IPS-11a (cell line): ENCODE data around the gene NNAT.

ENCODE experiments used
- H3K4me3 ChIP-seq: one replicate; pipeline ENCODE4 v1.5.1; 2013; ENCODE audit warnings: low read depth, low read length, control low read depth

Gene NNAT

GRCh38 chr20:37523911-37524700 lies 3.1 kb downstream of the NNAT start:
- H3K4me3 ChIP-seq, result no peak overlapping the region

- no peak overlapping the region for H3K4me3 ChIP-seq
Measured at GRCh38 chr20:37524859-37525708, 4.0 kb downstream of the NNAT start.

GRCh38 chr20:37525810-37526209 lies 4.8 kb downstream of the NNAT start:
- H3K4me3 ChIP-seq, result no peak overlapping the region

GRCh38 chr20:37526238-37526838 lies 5.3 kb downstream of the NNAT start:
- peak overlapping the region; percentile 95 for H3K4me3 ChIP-seq

- H3K4me3 ChIP-seq, result peak overlapping the region; percentile 95
Measured at GRCh38 chr20:37526839-37527637, 6.0 kb downstream of the NNAT start.

GRCh38 chr20:37527638-37528445 lies 6.8 kb downstream of the NNAT start, which contains the start of gene BLCAP:
TSS of gene BLCAP (minus strand) at chr20:37527876. CDS start at chr20:37519174, 8,702 bp downstream.
- peak within 1 kb of the TSS; percentile 95 for H3K4me3 ChIP-seq

GRCh38 chr20:37528446-37529213 lies 7.6 kb downstream of the NNAT start:
- H3K4me3 ChIP-seq, result peak overlapping the region; percentile 95

- H3K4me3 ChIP-seq, result no peak overlapping the region
Measured at GRCh38 chr20:37529214-37529967, 8.3 kb downstream of the NNAT start.

GRCh38 chr20:37529968-37530600 lies 9.0 kb downstream of the NNAT start:
- H3K4me3 ChIP-seq, result no peak overlapping the region

- no peak overlapping the region for H3K4me3 ChIP-seq
Measured at GRCh38 chr20:37530696-37531095, 9.6 kb downstream of the NNAT start.

- no peak overlapping the region for H3K4me3 ChIP-seq
Measured at GRCh38 chr20:37531856-37532255, 10.8 kb downstream of the NNAT start.

GRCh38 chr20:37533154-37533715 lies 12.2 kb downstream of the NNAT start:
- no peak overlapping the region for H3K4me3 ChIP-seq

GRCh38 chr20:37534401-37535157 lies 13.5 kb downstream of the NNAT start:
- H3K4me3 ChIP-seq, result no peak overlapping the region

- H3K4me3 ChIP-seq, result no peak overlapping the region
Measured at GRCh38 chr20:37535443-37536132, 14.5 kb downstream of the NNAT start.

GRCh38 chr20:37537505-37537904 lies 16.5 kb downstream of the NNAT start:
- no peak overlapping the region for H3K4me3 ChIP-seq

- H3K4me3 ChIP-seq, result no peak overlapping the region
Measured at GRCh38 chr20:37538003-37538402, 17.0 kb downstream of the NNAT start.
